Trophoblast cell (in vitro differentiated cells and primary cell): ENCODE results near the gene TOGARAM1.
A peak's percentile ranks its signal among the peaks of the same experiment; 100 is the strongest.

Experiments used
- DNase-seq, 2 donors: peaks; one replicate each; pipeline ENCODE4 v3.0.0-alpha.2; 2016
- H2AFZ ChIP-seq: 2 replicates; pipeline ENCODE4 v1.6.1; 2013; ENCODE audit warnings: low read length, moderate library complexity, mild to moderate bottlenecking; ENCODE audit not compliant: insufficient read depth, poor library complexity
- H2AK5ac ChIP-seq: 2 replicates; pipeline ENCODE4 v1.6.1; 2013; ENCODE audit warnings: mild to moderate bottlenecking, low read length
- H2BK120ac ChIP-seq: 2 replicates; pipeline ENCODE4 v1.6.1; 2013; ENCODE audit warnings: low read length, mild to moderate bottlenecking, moderate library complexity; ENCODE audit not compliant: insufficient read depth, poor library complexity
- H2BK12ac ChIP-seq: 2 replicates; pipeline ENCODE4 v1.6.1; 2013; ENCODE audit warnings: mild to moderate bottlenecking, low read length, moderate library complexity
- H2BK5ac ChIP-seq: 2 replicates; pipeline ENCODE4 v1.6.1; 2013; ENCODE audit warnings: low read length, low read depth, moderate library complexity, mild to moderate bottlenecking; ENCODE audit not compliant: poor library complexity
- H3K14ac ChIP-seq: 2 replicates; pipeline ENCODE4 v1.6.1; 2013; ENCODE audit warnings: mild to moderate bottlenecking, low read length
- H3K18ac ChIP-seq: 2 replicates; pipeline ENCODE4 v1.6.1; 2013; ENCODE audit warnings: mild to moderate bottlenecking, low read length
- H3K23ac ChIP-seq: 2 replicates; pipeline ENCODE4 v1.6.1; 2013; ENCODE audit warnings: low read length
- H3K27ac ChIP-seq: 2 replicates; pipeline ENCODE4 v1.5.1; 2013; ENCODE audit warnings: low read depth, mild to moderate bottlenecking, inconsistent platforms, low read length, moderate library complexity
- H3K27me3 ChIP-seq: 2 replicates; pipeline ENCODE4 v1.6.1; 2013; ENCODE audit warnings: inconsistent platforms, mild to moderate bottlenecking, low read length, moderate library complexity; ENCODE audit not compliant: insufficient read depth
- H3K36me3 ChIP-seq, 2 experiments: 1 replicate in 1 of 2; 2 replicates in 1 of 2; pipeline ENCODE4 v1.6.1; 2013; ENCODE audit warnings: low read length in 2 of 2, mild to moderate bottlenecking in 2 of 2, moderate library complexity in 1 of 2; ENCODE audit not compliant: insufficient read depth in 2 of 2, control insufficient read depth in 1 of 2
- H3K4ac ChIP-seq: 2 replicates; pipeline ENCODE4 v1.6.1; 2013; ENCODE audit warnings: low read depth, mild to moderate bottlenecking, low read length, moderate library complexity
- H3K4me1 ChIP-seq, 2 experiments: 1 replicate in 1 of 2; 2 replicates in 1 of 2; pipeline ENCODE4 v1.6.1; 2013; ENCODE audit warnings: low read length in 2 of 2, mild to moderate bottlenecking in 2 of 2, moderate library complexity in 1 of 2; ENCODE audit not compliant: insufficient read depth in 2 of 2, control insufficient read depth in 1 of 2
- H3K4me2 ChIP-seq: 2 replicates; pipeline ENCODE4 v1.6.1; 2013; ENCODE audit warnings: inconsistent platforms, mild to moderate bottlenecking, low read length, moderate library complexity
- H3K4me3 ChIP-seq: 2 replicates; pipeline ENCODE4 v1.5.1; 2013; ENCODE audit warnings: mild to moderate bottlenecking, low read depth, low read length, inconsistent platforms
- H3K79me1 ChIP-seq: one replicate; pipeline ENCODE4 v1.6.1; 2013; ENCODE audit warnings: low read length
- H3K79me2 ChIP-seq: 2 replicates; pipeline ENCODE4 v1.6.1; 2013; ENCODE audit warnings: low read length, mild to moderate bottlenecking; ENCODE audit not compliant: control insufficient read depth, insufficient read depth, poor library complexity
- H3K9ac ChIP-seq: 2 replicates; pipeline ENCODE4 v1.6.1; 2013; ENCODE audit warnings: mild to moderate bottlenecking, low read length
- H3K9me3 ChIP-seq: 2 replicates; pipeline ENCODE4 v1.6.1; 2013; ENCODE audit warnings: low read depth, mild to moderate bottlenecking, control low read depth, inconsistent platforms, low read length; ENCODE audit not compliant: insufficient read depth
- H4K12ac ChIP-seq: 2 replicates; pipeline ENCODE4 v1.6.1; 2013; ENCODE audit warnings: low read depth, mild to moderate bottlenecking, low read length, moderate library complexity
- H4K8ac ChIP-seq: 2 replicates; pipeline ENCODE4 v1.6.1; 2013; ENCODE audit warnings: low read depth, mild to moderate bottlenecking, low read length, moderate library complexity
- H4K91ac ChIP-seq: one replicate; pipeline ENCODE4 v1.6.1; 2013; ENCODE audit warnings: low read depth, mild to moderate bottlenecking, low read length, moderate library complexity
- WGBS: extraction: QIAGEN DNeasy Blood & Tissue Kit; methylation state at CpG from one replicate; pipeline ENCODE4 v1.1.7; 2013; ENCODE audit warnings: missing lambda C conversion rate; ENCODE audit not compliant: insufficient read length, insufficient coverage; ENCODE audit errors: extremely low coverage; 5-methylcytosine and 5-hydroxymethylcytosine counted together

TOGARAM1 gene

DNA sequence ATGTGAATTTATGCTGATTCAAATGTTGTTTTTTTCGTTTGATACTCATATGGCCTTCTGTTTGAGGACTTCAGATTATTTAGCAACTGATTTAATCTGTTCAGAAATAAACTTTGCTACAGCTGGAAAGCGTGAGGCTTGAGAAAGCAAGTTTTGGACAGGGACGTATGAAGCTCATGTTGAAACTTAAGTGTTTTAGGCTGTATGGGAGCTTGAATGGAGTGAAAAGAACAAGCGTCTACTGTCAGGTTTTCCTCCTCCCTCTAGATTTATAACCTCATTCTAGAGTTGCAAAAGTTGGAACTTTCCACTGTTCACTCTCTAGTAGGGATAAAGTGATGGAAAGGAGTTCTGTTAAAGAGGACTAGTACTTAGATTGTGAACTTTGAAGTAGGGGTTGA, 123.0 kb downstream of the TOGARAM1 start:
- Histone ChIP-seq H2BK120ac (no peak overlapping the region), H3K27ac (no peak overlapping the region), H3K79me1 (peaks cover 6% of the 10 kb centered on the region), H2AFZ (no peak overlapping the region), H3K79me2 (peaks cover 12% of the 10 kb centered on the region), H3K27me3 (no peaks in the 10 kb centered on the region), H4K91ac (no peak overlapping the region), H3K4me1 (peaks cover 0 to 3% of the 10 kb centered on the region in 2 experiments), H3K23ac (no peak overlapping the region), H3K36me3 (no peaks in the 10 kb centered on the region), H2BK5ac (no peak overlapping the region), H4K8ac (no peak overlapping the region), H3K14ac (no peak overlapping the region), H3K4ac (peak overlapping the region; percentile 67), H2BK12ac (no peak overlapping the region), H2AK5ac (no peak overlapping the region), H3K4me3 (no peak overlapping the region), H3K18ac (no peak overlapping the region), H3K9me3 (no peaks in the 10 kb centered on the region), H3K4me2 (peak overlapping the region; percentile 54), H4K12ac (no peak overlapping the region), H3K9ac (no peak overlapping the region)
- WGBS, result no CpG with 5 or more reads among the region's 4 CpGs
- DNase-seq, result peak in 1 of 2 donors; percentile 5

GRCh38 chr14:45089813-45090212, 127.8 kb downstream of the TOGARAM1 start:
- no CpG with 5 or more reads among the region's 1 CpG for WGBS
- no peak for DNase-seq

GRCh38 chr14:45091710-45092109, 129.7 kb downstream of the TOGARAM1 start:
- Histone ChIP-seq H4K91ac (no peak overlapping the region), H2BK12ac (no peak overlapping the region), H3K27ac (no peak overlapping the region), H2BK5ac (no peak overlapping the region), H3K14ac (no peak overlapping the region), H3K9ac (no peak overlapping the region), H3K4ac (no peak overlapping the region), H3K79me1 (no peaks in the 10 kb centered on the region), H2AK5ac (no peak overlapping the region), H2BK120ac (no peak overlapping the region), H3K18ac (no peak overlapping the region), H3K23ac (no peak overlapping the region), H2AFZ (no peak overlapping the region), H3K4me3 (no peak overlapping the region), H3K27me3 (no peaks in the 10 kb centered on the region), H3K79me2 (peaks cover 2% of the 10 kb centered on the region), H3K4me1 (no peaks in the 10 kb centered on the region), H4K8ac (no peak overlapping the region), H3K9me3 (no peaks in the 10 kb centered on the region), H4K12ac (no peak overlapping the region), H3K36me3 (peaks cover 5 to 6% of the 10 kb centered on the region in 2 experiments), H3K4me2 (no peak overlapping the region)
- no CpG with 5 or more reads among the region's 2 CpGs for WGBS
- DNase-seq, result peak in 1 of 2 donors; percentile 13

More at GRCh38 chr14:45089813-45090212, 127.8 kb downstream of the TOGARAM1 start:
- Histone ChIP-seq H3K79me1 (no peaks in the 10 kb centered on the region), H3K14ac (no peak overlapping the region), H3K4me1 (peaks cover 0 to 3% of the 10 kb centered on the region in 2 experiments), H3K9me3 (no peaks in the 10 kb centered on the region), H4K91ac (no peak overlapping the region), H2AK5ac (no peak overlapping the region), H4K8ac (no peak overlapping the region), H3K27ac (no peak overlapping the region), H3K4me2 (no peak overlapping the region), H3K27me3 (no peaks in the 10 kb centered on the region), H3K79me2 (peaks cover 5% of the 10 kb centered on the region), H2BK120ac (no peak overlapping the region), H2BK5ac (no peak overlapping the region), H3K23ac (no peak overlapping the region), H3K36me3 (peaks cover 0 to 2% of the 10 kb centered on the region in 2 experiments), H3K4me3 (no peak overlapping the region), H3K4ac (no peak overlapping the region), H2AFZ (no peak overlapping the region), H3K9ac (no peak overlapping the region), H2BK12ac (no peak overlapping the region), H3K18ac (no peak overlapping the region), H4K12ac (no peak overlapping the region)

DNA sequence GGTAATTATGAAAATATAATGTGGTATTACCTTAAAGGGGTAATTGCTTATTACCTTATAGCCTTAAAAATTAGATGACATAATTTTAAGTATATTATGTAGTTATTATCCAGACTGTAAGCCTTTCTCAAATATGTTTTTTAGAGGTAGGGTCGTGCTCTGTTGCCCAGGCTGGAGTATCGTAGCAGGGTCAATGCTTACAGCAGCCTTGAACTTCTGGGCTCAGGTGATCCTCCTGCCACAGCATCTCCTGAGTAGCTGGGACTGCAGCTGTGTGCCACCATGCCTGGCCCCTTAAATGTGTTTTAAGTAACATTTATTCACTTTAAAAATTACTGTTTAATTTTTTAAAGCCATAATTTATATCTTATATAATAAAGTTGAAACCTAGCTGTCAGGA, 132.3 kb downstream of the TOGARAM1 start:
- H2BK12ac ChIP-seq, result no peak overlapping the region
- no CpG with 5 or more reads among the region's 2 CpGs for whole genome bisulfite sequencing

More for the DNA sequence above, 132.3 kb downstream of the TOGARAM1 start:
- Histone ChIP-seq H3K27me3 (no peaks in the 10 kb centered on the region), H3K4ac (no peak overlapping the region), H4K8ac (no peak overlapping the region), H3K14ac (no peak overlapping the region), H3K9me3 (no peaks in the 10 kb centered on the region), H3K4me2 (no peak overlapping the region), H3K18ac (no peak overlapping the region), H2AFZ (no peak overlapping the region), H3K23ac (no peak overlapping the region), H4K12ac (no peak overlapping the region), H3K79me1 (no peaks in the 10 kb centered on the region), H3K9ac (no peak overlapping the region), H3K4me3 (no peak overlapping the region), H3K36me3 (peaks cover 8 to 9% of the 10 kb centered on the region in 2 experiments), H2BK5ac (no peak overlapping the region), H3K79me2 (peaks cover 2% of the 10 kb centered on the region), H2AK5ac (no peak overlapping the region), H3K27ac (no peak overlapping the region), H2BK120ac (no peak overlapping the region), H3K4me1 (no peaks in the 10 kb centered on the region), H4K91ac (no peak overlapping the region)
- DNase-seq, result no peak
